NCI-H1105 treated with DMSO at 0.1 percent for 48 hours (cell line): ENCODE data around the gene TNN.

Source experiments
- DNase-seq: peaks from one replicate; lab custom pipeline; 2025; lab: John Stamatoyannopoulos, UW

The TNN gene

DNA sequence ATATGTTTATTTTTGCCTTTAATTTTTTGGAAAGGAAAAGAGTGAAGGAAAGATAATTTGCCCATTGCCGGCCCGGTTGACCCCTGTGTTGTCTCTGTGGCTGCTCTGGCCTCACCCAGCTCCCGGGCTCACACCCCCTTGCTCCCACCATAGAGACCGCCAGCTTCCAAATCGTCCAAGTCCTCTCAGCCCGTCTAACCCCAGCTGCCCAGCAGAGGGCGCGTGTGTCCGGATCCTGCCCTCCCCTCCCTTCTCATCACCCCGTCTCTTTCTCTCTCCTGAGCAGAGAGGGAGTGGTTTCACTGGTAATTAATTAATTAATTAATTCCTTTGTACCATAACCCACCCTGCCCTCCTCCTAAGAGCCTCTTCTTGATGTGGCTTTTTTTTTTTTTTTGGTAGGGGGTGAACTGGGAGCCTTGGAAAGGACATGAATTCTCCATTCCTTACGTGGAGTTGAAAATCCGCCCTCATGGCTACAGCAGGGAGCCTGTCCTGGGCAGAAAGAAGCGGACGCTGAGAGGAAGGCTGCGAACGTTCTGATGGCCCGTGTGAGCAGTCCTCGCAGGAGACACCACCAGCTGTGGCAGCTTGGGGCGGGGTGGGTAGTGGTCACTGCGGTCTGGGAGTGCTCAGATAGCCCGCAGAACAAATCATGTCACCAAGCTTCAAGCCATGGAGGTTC, 79.0 kb downstream of the TNN start:
- peak; percentile 63 for DNase-seq

DNA sequence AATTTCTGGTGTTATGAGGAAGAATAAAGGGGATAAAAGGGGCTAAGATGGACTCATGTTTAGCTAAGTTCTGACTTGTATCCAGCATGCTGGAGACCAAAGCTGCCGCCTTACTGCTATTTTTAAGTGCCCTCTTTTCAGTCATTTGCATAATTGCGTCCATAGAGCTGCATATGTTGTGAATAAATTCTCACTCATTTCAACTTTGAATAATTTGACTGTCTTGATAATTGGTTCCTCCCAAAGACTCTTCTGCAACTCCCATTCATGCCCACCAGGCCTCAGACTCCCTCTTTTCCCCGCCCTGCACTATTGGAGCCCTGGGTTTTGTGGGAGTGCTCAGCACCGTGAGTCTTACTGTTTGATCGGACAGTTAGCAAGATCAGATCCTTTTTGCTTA, 79.9 kb downstream of the TNN start:
- DNase-seq, result no peak

DNA sequence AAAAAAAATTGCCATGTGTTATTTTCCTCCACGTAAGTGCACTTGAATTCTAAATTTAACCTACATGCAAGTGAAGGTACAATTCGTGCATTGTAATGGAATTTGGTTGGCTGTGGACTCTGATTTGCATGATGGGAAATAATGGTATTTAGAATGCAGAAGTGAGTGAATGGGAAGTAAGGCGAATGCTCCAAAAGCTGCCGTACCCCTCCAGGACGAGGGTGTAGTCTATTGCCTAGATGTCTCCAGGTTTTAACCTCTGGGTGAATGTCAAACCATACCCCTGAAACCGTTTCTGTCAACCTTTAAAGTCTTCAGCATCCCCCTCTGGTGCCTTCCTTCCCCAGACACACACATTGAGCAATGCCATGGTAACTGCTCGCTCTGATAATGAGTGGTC, 80.4 kb downstream of the TNN start:
- no peak for DNase-seq

DNA sequence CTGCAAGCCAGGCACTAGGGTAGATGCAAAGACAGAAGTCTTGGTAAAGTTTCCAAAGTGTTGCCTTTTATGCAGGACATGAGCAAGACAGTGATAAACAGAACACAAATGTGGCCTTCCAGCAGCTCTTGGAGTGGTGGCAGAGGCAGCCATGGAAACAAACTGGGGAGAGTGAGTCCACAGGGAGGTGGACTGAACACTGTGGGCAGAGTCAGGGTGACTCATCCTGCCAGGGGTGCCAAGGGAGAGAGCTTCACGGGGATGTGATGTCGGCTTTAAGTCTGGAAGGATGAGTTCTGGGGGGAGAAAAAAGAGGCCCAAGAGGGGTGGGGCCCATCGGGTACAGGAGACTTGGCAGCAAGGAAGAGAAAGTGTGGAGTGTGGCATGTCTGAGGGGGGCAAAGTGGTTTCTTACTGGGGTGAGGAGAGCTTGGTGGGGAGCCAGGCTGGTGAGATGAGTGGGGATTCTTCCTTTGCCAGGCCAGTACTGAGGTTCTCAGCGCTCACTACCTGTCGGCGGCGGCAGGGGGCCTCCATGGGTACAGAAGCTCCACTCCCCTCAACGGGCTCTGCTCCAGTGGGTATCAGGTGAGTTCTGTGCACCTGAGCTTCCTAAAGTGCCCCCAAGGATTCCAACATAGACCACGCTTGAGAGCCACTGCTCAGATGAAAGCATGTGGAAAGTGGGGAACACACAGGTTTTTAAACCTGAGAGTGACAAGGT, 83.1 kb downstream of the TNN start:
- no peak for DNase-seq

DNA sequence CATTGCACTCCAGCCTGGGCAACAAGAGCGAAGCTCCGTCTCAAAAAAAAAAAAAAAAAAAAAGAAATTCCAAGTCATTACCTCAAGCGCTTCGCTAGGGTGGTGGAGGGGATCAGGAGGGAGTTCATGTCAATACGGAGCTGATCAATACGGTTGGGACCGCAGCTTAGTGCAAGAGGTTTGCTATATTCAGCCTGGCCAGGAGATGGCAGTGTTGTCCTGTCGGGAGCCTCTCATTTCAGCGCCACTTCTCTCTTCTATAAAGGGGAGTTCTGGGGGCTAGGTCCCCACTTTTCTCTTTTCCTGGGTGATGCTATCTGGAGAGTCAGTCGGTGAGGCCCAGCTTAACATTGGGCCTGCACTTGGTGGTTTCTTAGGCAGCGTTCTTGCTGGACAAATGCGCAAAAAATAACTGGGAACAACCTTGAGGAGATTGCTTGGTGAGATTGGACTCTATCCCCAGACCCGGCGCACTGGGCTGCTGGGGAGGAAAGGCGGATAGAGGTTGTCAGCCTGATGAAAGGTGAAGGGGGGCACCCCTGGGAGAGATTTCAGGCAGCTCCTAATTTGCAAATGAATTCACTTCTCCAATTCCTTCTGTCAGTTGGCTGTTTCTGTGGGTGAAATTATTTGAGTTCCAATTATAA, 84.5 kb downstream of the TNN start:
- DNase-seq, result peak; percentile 62

DNA sequence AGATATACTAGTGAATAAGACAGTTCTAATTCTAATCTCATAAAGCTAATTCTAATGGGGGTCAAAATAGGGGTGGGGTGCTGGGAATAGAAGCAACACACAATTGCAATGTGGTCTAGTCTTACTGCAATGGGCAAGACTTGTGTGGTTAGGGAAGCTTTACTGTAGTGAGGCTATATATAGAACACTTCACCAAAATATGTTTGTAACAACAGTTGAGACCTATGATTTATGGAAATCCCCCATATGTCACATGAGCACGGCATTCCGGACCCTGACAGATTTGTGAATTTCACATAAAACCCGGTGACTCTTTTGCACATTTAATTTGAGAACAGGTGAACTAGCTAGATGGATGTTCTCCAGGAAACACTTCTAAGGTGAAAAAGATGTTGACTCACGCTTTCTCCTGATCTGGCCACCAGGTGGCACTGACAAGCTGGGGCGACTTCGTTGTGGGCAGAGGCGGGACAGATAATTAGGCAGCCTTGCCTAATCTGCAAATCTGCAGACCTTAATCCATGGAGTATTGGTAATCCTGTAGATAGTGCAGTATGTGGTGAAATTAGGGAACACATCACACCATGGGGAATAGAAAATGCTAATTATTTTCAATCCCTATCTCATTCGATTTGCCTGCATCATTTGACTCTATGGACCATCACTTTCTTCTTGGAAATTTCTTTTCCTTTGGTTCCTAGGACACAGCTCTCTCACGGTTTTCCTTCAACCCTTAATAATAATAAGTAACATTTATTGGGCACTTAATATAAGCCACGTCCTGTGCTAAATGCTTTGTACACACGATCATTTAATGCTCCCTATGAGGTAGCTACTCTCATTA, 87.2 kb downstream of the TNN start:
- DNase-seq, result peak; percentile 64

DNA sequence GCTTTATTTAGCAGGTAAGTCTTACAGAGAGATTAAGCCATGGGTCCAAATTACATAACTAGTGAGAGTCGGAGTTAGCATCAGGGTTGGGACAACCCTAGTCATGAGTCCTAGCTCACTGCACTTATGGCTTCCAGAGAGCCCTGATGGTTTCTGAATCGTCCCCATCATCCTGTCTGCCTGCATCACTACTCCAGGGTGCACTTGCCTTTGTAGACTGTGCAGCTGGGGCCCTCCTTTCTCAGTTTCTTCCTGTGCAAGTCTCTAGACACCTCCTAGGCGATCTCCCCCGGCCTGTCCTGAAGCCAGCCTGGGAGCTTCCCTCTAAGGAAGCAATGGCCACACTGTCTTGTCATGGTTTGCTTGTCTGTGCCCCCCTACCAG, 87.8 kb downstream of the TNN start:
- no peak for DNase-seq

DNA sequence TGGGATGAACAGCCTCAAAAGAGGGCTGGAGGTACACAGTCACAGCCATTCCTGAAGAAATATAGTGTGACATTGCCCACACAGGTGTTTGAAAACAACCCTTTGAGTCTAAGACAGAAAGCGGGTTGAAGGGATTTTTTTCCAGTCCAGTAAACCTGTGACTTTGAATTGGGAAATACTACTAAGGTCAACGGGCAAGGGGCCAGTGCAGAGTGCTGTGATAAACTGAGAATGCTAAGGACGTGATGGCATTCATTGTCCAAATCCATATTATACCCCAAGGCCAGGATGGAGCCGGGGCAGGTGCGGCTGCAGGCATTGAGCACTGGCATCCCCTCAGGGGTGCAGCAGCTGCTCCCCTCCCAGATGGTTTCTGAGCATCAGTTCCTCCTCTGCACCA, 88.3 kb downstream of the TNN start:
- no peak for DNase-seq

DNA sequence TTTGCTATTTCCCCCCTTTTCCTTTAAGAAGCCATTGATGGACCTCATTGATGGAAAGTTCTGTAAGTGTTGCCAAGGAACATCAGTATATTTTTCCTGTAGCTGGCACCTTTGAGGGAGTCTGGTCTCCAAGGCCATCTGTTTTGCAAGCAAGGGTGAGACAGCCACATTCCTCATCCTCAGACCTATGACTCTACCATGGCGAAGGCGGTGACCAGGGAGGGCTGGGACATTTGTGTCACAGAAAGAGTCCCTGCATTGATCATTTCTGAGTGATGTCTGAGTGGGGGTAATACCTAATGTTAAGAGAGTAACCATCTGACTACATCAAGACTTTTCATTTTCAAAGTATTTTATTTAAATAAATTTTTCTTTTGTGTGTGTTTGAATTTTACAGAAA, 89.6 kb downstream of the TNN start:
- no peak for DNase-seq

DNA sequence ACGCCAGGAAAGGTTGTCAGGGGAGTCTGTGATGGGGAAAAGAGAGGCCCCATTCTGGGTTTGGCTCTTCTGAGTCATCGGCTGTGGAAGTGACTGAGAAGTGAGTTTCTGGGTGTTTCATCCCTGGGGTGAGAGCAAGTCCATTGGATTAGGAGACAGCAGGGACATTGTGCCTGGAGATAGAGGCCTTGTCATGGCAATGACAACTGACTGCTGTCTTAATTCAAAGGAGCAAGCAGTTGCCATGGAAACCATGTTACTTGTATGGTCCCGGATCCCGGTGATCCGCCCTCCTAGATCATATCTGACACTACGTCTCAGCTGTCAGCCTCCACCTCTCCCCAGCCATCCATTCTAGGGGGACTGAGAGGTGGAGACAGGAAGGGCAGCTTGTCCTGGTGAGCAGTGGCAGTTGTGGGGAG, 90.5 kb downstream of the TNN start:
- no peak for DNase-seq

DNA sequence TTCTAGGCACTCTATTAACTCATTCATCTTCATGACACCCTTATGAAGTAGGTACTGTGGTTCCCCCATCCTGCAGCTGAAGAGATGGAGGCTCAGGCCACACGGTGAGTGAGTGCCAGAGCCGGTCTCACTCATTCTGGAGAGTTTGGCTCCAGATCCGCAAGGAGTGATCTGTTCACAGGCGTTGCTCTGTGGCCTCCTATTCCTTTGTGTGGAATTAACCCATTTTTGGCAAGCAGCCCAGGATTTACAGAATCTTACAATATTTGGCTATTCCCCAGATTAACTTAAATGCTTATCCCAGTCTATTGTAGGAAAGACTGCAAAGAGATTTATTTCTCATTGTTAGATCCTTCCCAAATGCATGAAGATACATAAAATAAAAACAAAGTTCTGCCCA, 95.3 kb downstream of the TNN start:
- DNase-seq, result peak; percentile 9

DNA sequence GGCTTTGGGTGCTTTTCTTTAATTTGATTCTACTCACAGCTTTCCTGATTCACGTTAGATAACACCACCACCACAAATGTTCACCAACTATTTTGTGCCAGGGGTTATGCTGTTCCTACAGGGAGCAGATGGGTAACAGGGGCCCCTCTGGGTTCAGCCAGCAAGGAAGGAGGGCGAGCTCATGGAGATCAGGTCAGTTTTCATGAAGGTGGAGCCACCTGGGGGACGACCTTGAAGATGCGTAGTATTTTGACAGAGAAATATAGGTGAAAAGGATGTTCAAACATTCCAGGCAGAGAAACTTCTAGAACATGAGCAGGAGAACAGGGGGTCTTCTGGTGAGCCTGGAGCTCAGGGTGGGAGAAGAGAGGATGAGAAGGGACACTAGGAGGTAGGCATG, 96.1 kb downstream of the TNN start:
- no peak for DNase-seq

DNA sequence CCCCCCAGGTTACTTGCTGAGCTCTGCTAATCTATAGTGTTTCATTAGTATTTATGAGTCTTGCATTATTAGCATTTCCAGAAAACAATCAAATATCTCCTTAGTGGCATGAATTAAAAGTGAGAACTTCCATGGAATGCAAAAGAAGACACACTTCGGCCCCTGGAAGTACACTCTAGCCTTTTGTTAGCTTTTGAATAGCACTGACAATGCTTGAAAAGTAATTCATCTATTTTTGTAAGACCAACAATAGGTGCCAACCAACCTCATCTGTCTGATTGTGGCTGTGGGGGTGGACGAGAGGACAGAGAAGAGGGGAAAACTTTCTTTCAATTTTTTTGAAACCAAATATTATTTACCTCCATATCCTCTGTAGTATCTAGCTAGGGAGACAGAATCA, 97.1 kb downstream of the TNN start:
- no peak for DNase-seq

DNA sequence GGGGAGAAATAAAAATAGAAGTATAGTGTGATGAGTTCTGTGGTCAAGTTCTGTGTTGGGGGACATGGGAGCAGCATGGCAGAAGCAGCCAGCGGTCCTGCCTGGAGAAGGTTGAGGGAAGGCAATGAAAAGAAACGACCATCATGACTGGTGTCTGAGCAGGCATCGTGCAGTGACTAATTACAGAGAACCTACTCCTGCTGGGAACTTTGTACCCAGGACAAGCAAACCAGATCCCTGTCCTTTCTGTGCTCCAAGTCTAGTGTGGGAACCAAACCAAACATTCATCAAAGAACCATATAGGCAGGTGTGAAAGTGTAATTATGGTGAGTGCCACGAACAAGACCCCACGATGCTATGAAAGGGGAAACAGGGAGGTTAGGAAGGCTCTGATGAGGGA, 99.1 kb downstream of the TNN start:
- no peak for DNase-seq

DNA sequence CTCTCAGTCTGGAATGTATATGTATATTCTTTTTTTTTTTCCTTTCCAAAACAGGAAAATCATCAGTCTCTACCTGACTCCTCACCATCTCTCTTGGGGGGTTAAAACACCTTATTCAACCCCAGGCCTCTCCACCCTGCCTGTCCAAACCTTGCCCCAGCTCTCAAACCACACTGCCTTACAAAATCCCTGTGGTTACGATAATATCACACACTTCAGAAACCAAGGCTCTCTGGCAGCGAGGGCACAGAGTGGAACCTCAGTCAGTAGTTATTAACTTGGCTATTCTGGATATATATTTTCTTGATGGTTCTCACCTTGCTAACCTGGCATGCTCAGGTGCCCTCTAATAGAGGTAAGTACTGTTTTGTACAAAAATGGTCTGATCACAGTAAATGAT, 100.2 kb downstream of the TNN start:
- DNase-seq, result no peak

DNA sequence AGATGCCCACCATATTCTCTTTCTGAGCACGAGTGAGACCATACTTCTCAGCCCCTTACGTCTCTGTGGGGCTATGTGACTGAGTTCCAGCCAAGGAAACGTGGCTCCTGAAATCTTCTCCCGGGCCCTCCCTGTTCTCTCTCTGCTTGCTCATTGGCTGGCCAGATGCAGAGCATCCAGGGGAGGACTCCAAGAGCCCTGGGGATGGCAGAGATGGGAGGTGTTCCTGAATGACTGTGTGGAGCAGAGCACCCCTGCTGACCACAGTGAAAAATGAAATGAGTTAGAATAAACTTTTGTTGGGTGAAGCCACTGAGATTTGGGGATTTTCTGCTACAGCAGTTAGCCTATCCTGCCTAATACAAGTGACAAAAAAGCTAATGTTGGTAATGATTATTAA, 101.1 kb downstream of the TNN start:
- DNase-seq, result no peak

DNA sequence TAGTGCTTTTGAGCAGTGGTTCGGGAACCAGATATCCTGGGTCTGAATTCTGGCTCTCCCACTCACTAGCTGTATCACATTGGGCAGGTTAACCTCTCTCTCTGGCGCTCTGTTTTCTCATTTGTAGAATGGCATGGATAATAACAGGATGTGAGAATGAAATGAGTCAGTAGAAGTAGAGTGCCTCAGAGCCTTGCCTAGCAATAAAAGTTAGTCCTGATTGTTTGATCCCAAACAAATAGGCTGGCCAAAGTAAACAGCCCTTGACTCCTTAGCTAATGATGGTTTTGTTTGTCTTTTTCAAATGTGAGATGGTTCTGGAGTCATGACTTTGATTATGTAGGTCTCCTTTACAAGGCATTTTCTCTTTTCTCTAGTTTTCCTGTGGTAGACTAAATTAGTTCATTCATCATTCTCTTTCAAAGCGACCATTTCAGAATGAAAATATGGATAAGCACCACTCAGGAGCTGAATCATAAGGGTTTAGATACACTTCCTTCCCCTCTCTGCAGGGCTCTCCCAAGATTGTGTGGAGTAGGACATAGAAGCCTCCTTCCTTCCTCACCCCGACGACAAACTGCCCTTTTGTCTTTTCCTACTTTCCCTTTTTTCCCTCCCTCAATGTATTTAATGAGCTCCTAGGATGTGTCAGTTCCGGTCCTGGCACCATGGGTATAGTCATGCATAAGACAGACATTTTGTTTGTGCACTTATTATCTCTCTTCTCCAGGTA, 101.8 kb downstream of the TNN start:
- peak; percentile 25 for DNase-seq

DNA sequence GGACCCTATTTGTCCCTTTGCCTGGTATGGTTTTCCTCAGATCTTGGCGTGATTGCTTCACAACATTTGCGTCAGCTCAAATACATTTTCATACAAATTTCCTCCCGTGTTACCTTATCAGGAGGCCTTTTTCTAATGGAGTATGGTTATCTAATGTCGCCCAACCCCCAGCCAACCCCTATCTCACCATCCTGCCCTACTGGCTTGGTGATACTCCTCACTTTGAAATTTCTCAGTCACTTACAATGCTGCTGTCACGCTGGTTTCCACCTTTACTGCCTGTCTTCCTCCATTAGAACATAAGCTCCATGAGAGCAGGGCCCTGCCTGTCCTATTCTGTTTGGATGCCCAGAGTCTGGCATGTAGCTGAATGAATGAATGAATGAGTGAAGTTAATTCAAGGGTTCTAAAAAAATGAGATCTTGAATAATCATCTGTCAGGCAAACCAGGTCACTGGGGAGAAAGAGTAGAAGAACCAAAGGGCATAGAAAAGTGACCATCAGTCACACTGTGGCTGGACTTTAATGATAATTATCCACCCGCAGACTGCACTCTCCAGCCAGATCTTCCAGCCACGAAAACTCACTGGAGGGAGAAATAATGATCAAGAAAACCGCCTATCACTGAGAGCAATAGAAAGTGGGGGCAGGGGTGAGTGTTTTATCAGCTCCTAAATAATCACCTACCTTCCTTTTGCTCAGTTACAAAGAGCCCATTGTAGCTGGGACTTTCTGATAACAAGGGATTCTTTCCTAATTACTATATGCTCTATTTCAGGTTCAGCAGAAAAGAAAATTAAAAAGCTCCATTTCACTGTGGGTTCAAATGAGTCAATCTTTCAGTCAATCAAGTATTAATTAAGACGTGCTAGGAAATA, 103.6 kb downstream of the TNN start:
- no peak for DNase-seq

DNA sequence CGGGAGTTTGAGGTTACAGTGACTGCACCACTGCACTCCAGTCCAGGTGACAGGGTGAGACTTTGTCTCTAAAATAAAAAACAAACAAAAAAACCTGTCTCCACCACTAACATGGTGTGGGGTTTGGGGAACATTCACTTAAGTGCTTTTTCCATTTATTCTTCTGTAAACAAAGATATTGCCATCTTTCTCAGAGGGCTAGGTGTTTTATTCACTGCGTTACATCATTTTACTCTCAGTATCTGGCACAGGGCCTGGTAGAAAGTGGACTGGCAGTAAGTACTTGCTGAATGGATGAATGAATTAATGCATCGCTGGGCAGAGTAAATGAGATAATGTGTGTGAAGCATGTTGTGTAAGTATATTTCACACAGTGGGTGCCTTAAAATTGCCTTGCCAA, 104.9 kb downstream of the TNN start:
- peak; percentile 61 for DNase-seq

DNA sequence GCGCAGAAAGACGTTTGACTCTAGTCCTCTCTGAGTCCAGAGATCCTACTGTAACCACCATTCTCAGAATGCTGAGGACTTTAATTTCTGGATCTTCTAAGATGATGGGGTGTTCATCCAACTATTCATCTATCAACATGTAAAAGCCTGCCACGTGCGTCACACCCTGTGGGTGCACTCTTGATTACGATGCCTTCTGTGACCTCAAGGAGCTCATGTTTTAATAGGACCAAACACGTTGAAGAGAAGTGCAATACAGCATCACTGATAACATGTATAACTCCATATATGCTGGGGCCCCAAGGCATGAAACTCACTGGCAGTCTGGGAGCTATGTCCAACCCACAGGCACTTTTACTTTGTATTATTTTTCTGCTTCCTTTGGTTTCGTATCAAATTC, 105.9 kb downstream of the TNN start:
- no peak for DNase-seq
